MCF 10A (cell line): ENCODE measurements around the gene SGCB. TPM values are rescaled to one million over a fixed set of nuclear protein-coding genes. Genes with fewer than 3 reads are reported as not detected.
A peak's percentile ranks its signal among the peaks of the same experiment; 100 is the strongest.

ENCODE experiments used
- BruUV-seq: library from RNA; stranded (reverse); fragments of 400-500 nt; replicated peaks from 2 replicates; lab custom pipeline; 2021; lab: Mats Ljungman, UMichigan
- CTCF ChIA-PET: fragments of 300-600 bp; sonication (Branson Sonifier 250); formaldehyde crosslinking; extraction: SDS; loops from one replicate; lab custom pipeline; 2021; ENCODE audit warnings: antibody characterized with exemption, inconsistent platforms; lab: Yijun Ruan, JAX
- POLR2A ChIA-PET: fragments of 300-600, 350-650 bp; sonication (Branson Sonifier 250); formaldehyde crosslinking; extraction: SDS; loops from one replicate; lab custom pipeline; 2020; ENCODE audit warnings: antibody characterized with exemption, inconsistent platforms; lab: Yijun Ruan, JAX
- DNase-seq: peaks from one replicate; pipeline ENCODE4 v3.0.0-alpha.2; 2018; ENCODE audit not compliant: unreplicated experiment
- H3K27ac Mint-ChIP-seq: one replicate; pipeline ENCODE4 v1.8.0; 2022; ENCODE audit warnings: mild to moderate bottlenecking, low read depth, mixed read lengths; ENCODE audit not compliant: unreplicated experiment
- H3K27me3 Mint-ChIP-seq: one replicate; pipeline ENCODE4 v1.8.0; 2022; ENCODE audit warnings: mixed read lengths; ENCODE audit not compliant: insufficient read depth, unreplicated experiment
- H3K36me3 Mint-ChIP-seq: one replicate; pipeline ENCODE4 v1.8.0; 2022; ENCODE audit warnings: mild to moderate bottlenecking, moderate library complexity, mixed read lengths; ENCODE audit not compliant: insufficient read depth, unreplicated experiment
- H3K4me1 Mint-ChIP-seq: one replicate; pipeline ENCODE4 v1.8.0; 2022; ENCODE audit warnings: mixed read lengths; ENCODE audit not compliant: insufficient read depth, unreplicated experiment
- H3K4me3 Mint-ChIP-seq: one replicate; pipeline ENCODE4 v1.8.0; 2022; ENCODE audit warnings: mild to moderate bottlenecking, moderate library complexity, mixed read lengths; ENCODE audit not compliant: unreplicated experiment
- H3K9me3 Mint-ChIP-seq: one replicate; pipeline ENCODE4 v1.8.0; 2022; ENCODE audit warnings: mixed read lengths; ENCODE audit not compliant: unreplicated experiment
- intact Hi-C: fragments of 100-400 bp; cut with micrococcal nuclease; formaldehyde crosslinking; loops from 2 replicates; pipeline ENCODE4 v1.14.1; 2022
- total RNA-seq: library from RNA; stranded (reverse); gene quantifications from 2 replicates; pipeline ENCODE4 v1.2.3, GENCODE V29; 2022
- TF ChIP-seq, protein P1 (sequence below): fragments of 200-600 bp; IDR thresholded peaks from one replicate; pipeline ENCODE4 v1.8.0; 2022; ENCODE audit warnings: antibody characterized with exemption, mild to moderate bottlenecking; ENCODE audit not compliant: unreplicated experiment

Gene SGCB
- total RNA-seq, 1 experiment from 2014 or later = 27.0 TPM

DNA sequence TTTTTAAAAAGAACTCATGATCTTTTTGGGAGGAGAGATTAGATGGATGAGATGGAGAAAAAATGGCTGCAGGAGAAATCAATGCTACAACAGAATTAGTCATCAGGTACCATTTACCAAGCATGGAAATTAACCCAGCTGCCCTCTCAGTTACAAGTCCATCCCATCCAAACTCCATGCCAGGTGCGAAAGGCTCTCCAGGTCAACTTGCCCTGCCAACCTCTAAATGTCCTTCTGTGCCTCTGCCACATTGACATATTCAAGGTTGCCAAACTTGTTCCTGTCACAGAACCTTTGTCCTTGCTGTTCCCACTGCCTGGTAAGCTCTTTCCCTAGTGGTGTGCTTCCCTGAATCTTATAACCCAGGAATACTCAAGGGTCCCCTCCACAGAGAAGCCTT is 20.2 kb upstream of the SGCB start:
- Mint-ChIP-seq H3K27ac (no peak overlapping the region), H3K4me3 (no peak overlapping the region), H3K4me1 (peaks cover 31% of the 10 kb centered on the region), H3K36me3 (peaks cover 16% of the 10 kb centered on the region), H3K9me3 (no peaks in the 10 kb centered on the region), H3K27me3 (no peaks in the 10 kb centered on the region)
- no TSS peak for BruUV-seq
- DNase-seq = no peak
- ChIA-PET CTCF (interaction anchor here (0.6 to 1.3 kb wide), 3 partner anchors 17 to 318 kb away, joined by 3 read pairs; no protein-coding TSS in a partner anchor), POLR2A (interaction anchor here (1.3 kb wide), 1 partner anchor 44 kb away, joined by 3 read pairs; no protein-coding TSS in a partner anchor)
- TF ChIP-seq, protein P1, sequence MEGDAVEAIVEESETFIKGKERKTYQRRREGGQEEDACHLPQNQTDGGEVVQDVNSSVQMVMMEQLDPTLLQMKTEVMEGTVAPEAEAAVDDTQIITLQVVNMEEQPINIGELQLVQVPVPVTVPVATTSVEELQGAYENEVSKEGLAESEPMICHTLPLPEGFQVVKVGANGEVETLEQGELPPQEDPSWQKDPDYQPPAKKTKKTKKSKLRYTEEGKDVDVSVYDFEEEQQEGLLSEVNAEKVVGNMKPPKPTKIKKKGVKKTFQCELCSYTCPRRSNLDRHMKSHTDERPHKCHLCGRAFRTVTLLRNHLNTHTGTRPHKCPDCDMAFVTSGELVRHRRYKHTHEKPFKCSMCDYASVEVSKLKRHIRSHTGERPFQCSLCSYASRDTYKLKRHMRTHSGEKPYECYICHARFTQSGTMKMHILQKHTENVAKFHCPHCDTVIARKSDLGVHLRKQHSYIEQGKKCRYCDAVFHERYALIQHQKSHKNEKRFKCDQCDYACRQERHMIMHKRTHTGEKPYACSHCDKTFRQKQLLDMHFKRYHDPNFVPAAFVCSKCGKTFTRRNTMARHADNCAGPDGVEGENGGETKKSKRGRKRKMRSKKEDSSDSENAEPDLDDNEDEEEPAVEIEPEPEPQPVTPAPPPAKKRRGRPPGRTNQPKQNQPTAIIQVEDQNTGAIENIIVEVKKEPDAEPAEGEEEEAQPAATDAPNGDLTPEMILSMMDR = no peak
- intact Hi-C loops = no loop called here

DNA sequence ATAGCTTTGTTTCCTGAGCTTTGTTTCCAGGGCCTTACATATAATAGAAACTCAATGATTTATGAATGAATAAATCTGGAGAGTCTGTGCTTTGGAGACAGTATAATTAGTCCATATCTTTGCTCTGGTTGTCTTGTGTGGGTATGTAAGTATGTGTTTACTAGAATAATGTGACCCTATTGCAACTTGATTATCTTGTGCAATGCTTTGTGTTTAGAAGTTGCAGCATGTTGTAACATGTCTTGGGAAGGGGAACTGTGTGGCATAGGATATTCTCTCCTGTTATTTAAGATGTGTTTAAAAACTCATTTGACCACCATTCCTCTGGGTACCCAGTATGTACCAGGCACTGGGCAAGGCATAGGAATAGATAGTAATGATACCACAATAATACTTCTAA is 19.1 kb upstream of the SGCB start:
- intact Hi-C loops = no loop called here
- CTCF ChIA-PET = interaction anchor here (1.0 kb wide), 1 partner anchor 173 kb away, joined by 3 read pairs; no protein-coding TSS in a partner anchor

DNA sequence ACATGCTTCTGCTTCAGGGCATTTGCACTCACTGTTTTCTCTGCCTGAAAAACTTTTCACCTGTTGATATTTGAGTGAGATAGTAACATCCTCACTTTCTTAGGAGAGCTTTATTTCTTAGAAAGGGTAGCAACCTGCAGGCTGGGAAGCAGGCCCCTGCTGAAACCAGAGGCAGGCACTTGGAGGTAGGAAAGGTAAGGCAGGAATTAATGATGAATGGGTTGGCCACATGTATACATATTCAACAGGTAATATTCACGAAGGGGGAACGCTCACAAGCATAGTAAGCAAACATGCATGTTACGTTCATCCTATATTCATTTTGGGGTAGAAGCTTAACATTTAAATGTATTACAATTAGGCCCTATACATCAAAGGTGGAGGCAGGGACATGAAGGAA is 16.2 kb upstream of the SGCB start:
- CTCF ChIA-PET = interaction anchor here (2.3 kb wide), 1 partner anchor 159 kb away, joined by 8 read pairs; no protein-coding TSS in a partner anchor
- POLR2A ChIA-PET = no interaction called here
- no TSS peak for BruUV-seq

More for the DNA sequence above, 19.1 kb upstream of the SGCB start:
- Mint-ChIP-seq H3K9me3 (no peaks in the 10 kb centered on the region), H3K4me1 (peaks cover 42% of the 10 kb centered on the region), H3K4me3 (peak overlapping the region; percentile 11), H3K27me3 (no peaks in the 10 kb centered on the region), H3K36me3 (peaks cover 11% of the 10 kb centered on the region), H3K27ac (peak overlapping the region; percentile 21)
- no TSS peak for BruUV-seq
- TF ChIP-seq, protein P1 = no peak
- POLR2A ChIA-PET = interaction anchor here (0.6 to 1.4 kb wide), 4 partner anchors 16 to 191 kb away, joined by 3 to 4 read pairs (median 3); no protein-coding TSS in a partner anchor
- peak; percentile 60 for DNase-seq

DNA sequence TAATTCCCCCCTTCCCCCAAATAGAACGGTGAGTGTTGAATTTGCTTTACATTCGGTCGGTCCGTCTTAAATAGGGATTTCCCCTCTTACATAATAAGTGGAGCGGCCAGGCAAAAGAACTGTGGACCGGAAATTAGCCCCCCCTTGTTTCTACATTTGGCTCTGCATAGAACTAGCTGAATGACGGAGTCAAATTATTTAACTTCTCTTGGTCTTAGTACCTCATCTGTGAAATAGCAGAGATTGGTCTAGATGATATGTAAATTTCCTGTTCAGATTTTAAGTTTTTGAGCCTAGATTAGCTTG is 14.3 kb upstream of the SGCB start:
- intact Hi-C loops = no loop called here
- peak overlapping the region; percentile 95 for H3K27ac Mint-ChIP-seq
- CTCF ChIA-PET = interaction anchor here (0.7 kb wide), 1 partner anchor 78 kb away, joined by 3 read pairs; no protein-coding TSS in a partner anchor
- peaks cover 6% of the 10 kb centered on the region for H3K36me3 Mint-ChIP-seq
- BruUV-seq = no TSS peak
- TF ChIP-seq, protein P1 = no peak
- H3K4me3 Mint-ChIP-seq = peak overlapping the region; percentile 88
- POLR2A ChIA-PET = interaction anchor here (0.9 to 3.2 kb wide), 6 partner anchors 11 to 210 kb away, joined by 3 to 38 read pairs (median 8); partner anchors contain the start of genes DCUN1D4 and SGCB
- peaks cover 33% of the 10 kb centered on the region for H3K4me1 Mint-ChIP-seq
- H3K27me3 Mint-ChIP-seq = no peaks in the 10 kb centered on the region
- peak; percentile 61 for DNase-seq
- H3K9me3 Mint-ChIP-seq = no peaks in the 10 kb centered on the region

More for the DNA sequence above, 16.2 kb upstream of the SGCB start:
- Mint-ChIP-seq H3K27me3 (no peaks in the 10 kb centered on the region), H3K4me1 (peaks cover 37% of the 10 kb centered on the region), H3K36me3 (peaks cover 6% of the 10 kb centered on the region), H3K27ac (no peak overlapping the region), H3K9me3 (no peaks in the 10 kb centered on the region), H3K4me3 (no peak overlapping the region)
- intact Hi-C loops = no loop called here
- DNase-seq = no peak
- TF ChIP-seq, protein P1 = no peak
